Smooth muscle cell (in vitro differentiated cells): ENCODE measurements around the gene RBBP7. TPM values are rescaled to one million over a fixed set of nuclear protein-coding genes. Genes with fewer than 3 reads are reported as not detected.

Source experiments
- DNase-seq: peaks from one replicate; lab custom pipeline; 2025; ENCODE audit not compliant: unreplicated experiment; lab: John Stamatoyannopoulos, UW
- H2AFZ ChIP-seq: fragments of 200-600 bp; sonication (generic); 2 replicates; pipeline ENCODE4 v1.6.0; 2016; ENCODE audit warnings: antibody characterized with exemption, low read depth, mild to moderate bottlenecking
- H3F3A ChIP-seq: fragments of 200-600 bp; sonication (generic); 2 replicates; pipeline ENCODE4 v1.6.0; 2017; ENCODE audit warnings: antibody characterized with exemption, low read depth
- H3K27ac ChIP-seq: fragments of 200-600 bp; sonication (generic); 2 replicates; pipeline ENCODE4 v1.5.1; 2016; ENCODE audit warnings: low read depth, mild to moderate bottlenecking
- H3K27me3 ChIP-seq: fragments of 200-600 bp; sonication (generic); 2 replicates; pipeline ENCODE4 v1.6.1; 2016; ENCODE audit warnings: low read depth, mild to moderate bottlenecking
- H3K36me3 ChIP-seq: fragments of 200-600 bp; sonication (generic); 2 replicates; pipeline ENCODE4 v1.5.1; 2016; ENCODE audit warnings: low read depth
- H3K4me1 ChIP-seq: fragments of 200-600 bp; sonication (generic); 2 replicates; pipeline ENCODE4 v1.5.1; 2016; ENCODE audit warnings: low read depth
- H3K4me2 ChIP-seq: fragments of 200-600 bp; sonication (generic); 2 replicates; pipeline ENCODE4 v1.6.0; 2016; ENCODE audit warnings: mild to moderate bottlenecking
- H3K4me3 ChIP-seq: fragments of 200-600 bp; sonication (generic); 2 replicates; pipeline ENCODE4 v1.5.1; 2016; ENCODE audit warnings: mild to moderate bottlenecking
- H3K79me2 ChIP-seq: fragments of 200-600 bp; sonication (generic); 2 replicates; pipeline ENCODE4 v1.6.0; 2016; ENCODE audit warnings: low read depth, mild to moderate bottlenecking
- H3K9ac ChIP-seq: fragments of 200-600 bp; sonication (generic); 2 replicates; pipeline ENCODE4 v1.6.0; 2016; ENCODE audit warnings: low read depth
- H3K9me3 ChIP-seq: fragments of 200-600 bp; sonication (generic); replicated peaks from 2 replicates; pipeline ENCODE4 v1.5.1; 2016; ENCODE audit warnings: low read depth
- H4K20me1 ChIP-seq: fragments of 200-600 bp; sonication (generic); 2 replicates; pipeline ENCODE4 v1.6.0; 2016; ENCODE audit warnings: low read depth
- CTCF ChIP-seq: fragments of 200-600 bp; sonication (generic); IDR thresholded peaks from 2 replicates; pipeline ENCODE4 v1.5.1; 2017; ENCODE audit warnings: borderline replicate concordance, mild to moderate bottlenecking, antibody characterized with exemption; ENCODE audit not compliant: insufficient read depth, poor library complexity, severe bottlenecking
- WGBS: methylation state at CpG from one replicate; pipeline ENCODE4 v1.1.7; 2016; ENCODE audit warnings: low lambda C conversion rate; 5-methylcytosine and 5-hydroxymethylcytosine counted together
- polyA plus RNA-seq: library from polyadenylated mRNA; unstranded; fragments of >200 nt; fragmentation: Nextera tagmentation; extraction: Ambion mirVana; gene quantifications from 2 replicates; pipeline ENCODE4 v1.2.1, GENCODE V29; 2016
- total RNA-seq: library from RNA; depleted of rRNA; stranded (reverse); fragments of >200 nt; gene quantifications from 2 replicates; pipeline ENCODE4 v1.2.3, GENCODE V29; 2014

RBBP7 gene
- total and polyA plus RNA-seq, 2 experiments from 2014 or later: 116 to 147 TPM

- Histone ChIP-seq H3K4me1 (peaks cover 34% of the 10 kb centered on the region), H3K79me2 (peaks cover 51% of the 10 kb centered on the region), H3F3A (peaks cover 6% of the 10 kb centered on the region), H3K9me3 (no peaks in the 10 kb centered on the region), H3K27me3 (peaks cover 5% of the 10 kb centered on the region), H3K4me3 (peak overlapping the region; percentile 90), H3K9ac (peak overlapping the region; percentile 91), H3K4me2 (peak overlapping the region; percentile 97), H4K20me1 (peaks cover 49% of the 10 kb centered on the region), H3K27ac (peak overlapping the region; percentile 95), H3K36me3 (no peaks in the 10 kb centered on the region), H2AFZ (peak overlapping the region; percentile 78)
- no peak for TF ChIP-seq CTCF
- WGBS: 0% methylated on average over 35 of the region's 92 CpGs
- DNase-seq: peak; percentile 37
Observed at GRCh38 chrX:16869393-16870094, 618 bp downstream of the RBBP7 start.

- Histone ChIP-seq H3K9me3 (no peaks in the 10 kb centered on the region), H3K4me2 (peak overlapping the region; percentile 97), H3K9ac (peak overlapping the region; percentile 89), H3F3A (peaks cover 6% of the 10 kb centered on the region), H2AFZ (peak overlapping the region; percentile 31), H3K36me3 (no peaks in the 10 kb centered on the region), H3K27me3 (no peaks in the 10 kb centered on the region), H3K4me3 (peak overlapping the region; percentile 90), H3K79me2 (peaks cover 57% of the 10 kb centered on the region), H3K4me1 (peaks cover 34% of the 10 kb centered on the region), H4K20me1 (peaks cover 56% of the 10 kb centered on the region), H3K27ac (no peak overlapping the region)
- no peak for DNase-seq
- TF ChIP-seq CTCF: no peak
- WGBS: 22% methylated on average over 7 of the region's 7 CpGs
Observed at GRCh38 chrX:16868920-16869319, 1.2 kb downstream of the RBBP7 start.

GRCh38 chrX:16867947-16868346 is 2.2 kb downstream of the RBBP7 start:
- H3K4me3 ChIP-seq: peak overlapping the region; percentile 90
- H2AFZ ChIP-seq: no peak overlapping the region
- TF ChIP-seq CTCF: no peak
- no peak for DNase-seq
- peaks cover 65% of the 10 kb centered on the region for H4K20me1 ChIP-seq
- peaks cover 6% of the 10 kb centered on the region for H3F3A ChIP-seq
- peaks cover 67% of the 10 kb centered on the region for H3K79me2 ChIP-seq
- no peaks in the 10 kb centered on the region for H3K9me3 ChIP-seq
- H3K4me2 ChIP-seq: peak overlapping the region; percentile 97
- no peaks in the 10 kb centered on the region for H3K27me3 ChIP-seq
- no peak overlapping the region for H3K9ac ChIP-seq
- 96% methylated on average over 6 of the region's 6 CpGs for WGBS
- no peaks in the 10 kb centered on the region for H3K36me3 ChIP-seq
- H3K4me1 ChIP-seq: peaks cover 34% of the 10 kb centered on the region
- H3K27ac ChIP-seq: no peak overlapping the region

GRCh38 chrX:16862829-16863228 is 7.3 kb downstream of the RBBP7 start:
- no peak for TF ChIP-seq CTCF
- no peaks in the 10 kb centered on the region for H3K27me3 ChIP-seq
- no peaks in the 10 kb centered on the region for H3F3A ChIP-seq
- H3K4me2 ChIP-seq: no peak overlapping the region
- peaks cover 80% of the 10 kb centered on the region for H4K20me1 ChIP-seq
- H3K4me1 ChIP-seq: peaks cover 4% of the 10 kb centered on the region
- peaks cover 14% of the 10 kb centered on the region for H3K36me3 ChIP-seq
- H3K9ac ChIP-seq: no peak overlapping the region
- H2AFZ ChIP-seq: no peak overlapping the region
- DNase-seq: no peak
- H3K79me2 ChIP-seq: peaks cover 99% of the 10 kb centered on the region
- no peak overlapping the region for H3K4me3 ChIP-seq
- WGBS: 93% methylated on average over 2 of the region's 2 CpGs
- no peak overlapping the region for H3K27ac ChIP-seq
- H3K9me3 ChIP-seq: no peaks in the 10 kb centered on the region
